A549 treated with RU486 at 1 μM for 4 hours (cell line): ENCODE measurements around the gene CNKSR1. TPM values are rescaled to one million over a fixed set of nuclear protein-coding genes. Genes with fewer than 3 reads are reported as not detected.

Experiments
- total RNA-seq: library from RNA; stranded (reverse); fragments of 200-300 nt; extraction: Qiagen RNA extraction; gene quantifications from 5 replicates; pipeline ENCODE4 v1.2.3, GENCODE V29; 2022; ENCODE audit warnings: low read depth

The CNKSR1 gene, protein sequence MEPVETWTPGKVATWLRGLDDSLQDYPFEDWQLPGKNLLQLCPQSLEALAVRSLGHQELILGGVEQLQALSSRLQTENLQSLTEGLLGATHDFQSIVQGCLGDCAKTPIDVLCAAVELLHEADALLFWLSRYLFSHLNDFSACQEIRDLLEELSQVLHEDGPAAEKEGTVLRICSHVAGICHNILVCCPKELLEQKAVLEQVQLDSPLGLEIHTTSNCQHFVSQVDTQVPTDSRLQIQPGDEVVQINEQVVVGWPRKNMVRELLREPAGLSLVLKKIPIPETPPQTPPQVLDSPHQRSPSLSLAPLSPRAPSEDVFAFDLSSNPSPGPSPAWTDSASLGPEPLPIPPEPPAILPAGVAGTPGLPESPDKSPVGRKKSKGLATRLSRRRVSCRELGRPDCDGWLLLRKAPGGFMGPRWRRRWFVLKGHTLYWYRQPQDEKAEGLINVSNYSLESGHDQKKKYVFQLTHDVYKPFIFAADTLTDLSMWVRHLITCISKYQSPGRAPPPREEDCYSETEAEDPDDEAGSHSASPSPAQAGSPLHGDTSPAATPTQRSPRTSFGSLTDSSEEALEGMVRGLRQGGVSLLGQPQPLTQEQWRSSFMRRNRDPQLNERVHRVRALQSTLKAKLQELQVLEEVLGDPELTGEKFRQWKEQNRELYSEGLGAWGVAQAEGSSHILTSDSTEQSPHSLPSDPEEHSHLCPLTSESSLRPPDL
- total RNA-seq: 0.13 to 0.35 TPM (median 0.30 TPM) in 5 replicates

DNA sequence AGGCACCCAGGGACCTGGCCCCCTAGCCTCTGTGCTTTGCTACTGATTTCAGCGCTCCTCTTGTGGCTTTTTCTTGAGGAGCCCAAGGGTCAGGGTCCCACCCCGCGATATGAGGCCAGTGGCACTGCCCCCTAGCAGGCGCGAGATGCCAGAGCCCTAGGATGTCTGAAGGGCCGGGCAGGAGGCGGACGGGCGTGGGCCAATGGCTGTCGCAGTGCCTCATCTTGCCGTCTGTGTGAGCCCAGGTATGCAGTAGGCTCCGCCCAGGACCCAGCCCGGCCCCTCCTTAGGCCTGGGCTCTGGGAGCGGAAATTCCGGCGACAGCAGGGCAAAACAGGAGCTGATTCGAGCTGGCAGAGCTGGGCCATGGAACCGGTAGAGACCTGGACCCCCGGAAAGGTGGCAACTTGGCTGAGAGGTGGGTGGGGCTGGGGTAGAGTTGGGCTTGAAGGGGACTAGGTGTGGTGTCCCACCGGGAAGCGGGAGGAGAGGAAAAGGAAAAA lies at the start of gene CNKSR1:
CNKSR1 (plus strand) TSS at position 310 of the 503 bp plus-strand sequence; CDS start at position 367, 57 bp downstream.

DNA sequence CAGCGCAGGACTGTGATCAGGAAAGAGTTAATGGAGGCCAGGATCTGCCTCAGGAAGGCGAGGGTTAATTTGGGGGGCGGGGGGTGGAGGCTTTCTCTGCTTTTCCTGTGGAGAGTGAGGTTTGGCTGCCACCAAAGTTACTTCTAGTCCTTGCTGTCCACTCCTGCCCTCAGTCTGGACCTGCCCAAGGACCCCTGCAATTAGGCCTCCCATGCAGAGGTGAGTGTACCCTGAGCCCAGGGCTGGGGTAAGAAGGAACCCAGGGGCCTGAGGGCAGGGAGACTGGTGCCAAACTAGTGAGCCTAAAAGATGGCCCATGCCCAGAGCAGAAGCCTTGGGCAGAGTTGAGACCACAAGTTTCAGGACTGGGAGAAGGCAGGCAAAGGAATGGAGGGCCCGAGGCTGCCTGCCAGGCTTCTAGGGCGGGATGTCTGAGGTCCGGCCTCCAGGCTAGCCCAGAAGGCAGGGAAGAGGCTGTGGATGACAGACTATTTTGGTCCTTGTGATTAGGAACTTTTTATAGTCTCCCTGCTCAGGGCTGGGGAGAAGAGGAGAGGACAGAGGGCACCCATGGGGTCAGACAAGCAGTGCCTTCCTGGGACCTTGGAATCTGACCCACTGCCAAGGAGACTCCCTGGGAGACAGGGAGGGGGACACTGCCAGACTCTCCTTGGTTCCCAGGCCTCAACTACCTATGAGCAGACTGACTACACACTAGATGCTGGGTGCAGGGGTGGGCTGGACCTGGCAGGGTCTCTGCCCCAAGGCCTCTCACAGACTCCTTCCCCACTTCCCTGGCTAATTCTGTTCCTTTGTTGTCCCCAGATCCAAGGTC lies 18.2 kb upstream of the CNKSR1 start, which contains the start of gene FAM110D:
FAM110D (plus strand) TSS at position 172 of the 835 bp plus-strand sequence. CDS start 2,213 bp downstream, outside the sequence.

DNA sequence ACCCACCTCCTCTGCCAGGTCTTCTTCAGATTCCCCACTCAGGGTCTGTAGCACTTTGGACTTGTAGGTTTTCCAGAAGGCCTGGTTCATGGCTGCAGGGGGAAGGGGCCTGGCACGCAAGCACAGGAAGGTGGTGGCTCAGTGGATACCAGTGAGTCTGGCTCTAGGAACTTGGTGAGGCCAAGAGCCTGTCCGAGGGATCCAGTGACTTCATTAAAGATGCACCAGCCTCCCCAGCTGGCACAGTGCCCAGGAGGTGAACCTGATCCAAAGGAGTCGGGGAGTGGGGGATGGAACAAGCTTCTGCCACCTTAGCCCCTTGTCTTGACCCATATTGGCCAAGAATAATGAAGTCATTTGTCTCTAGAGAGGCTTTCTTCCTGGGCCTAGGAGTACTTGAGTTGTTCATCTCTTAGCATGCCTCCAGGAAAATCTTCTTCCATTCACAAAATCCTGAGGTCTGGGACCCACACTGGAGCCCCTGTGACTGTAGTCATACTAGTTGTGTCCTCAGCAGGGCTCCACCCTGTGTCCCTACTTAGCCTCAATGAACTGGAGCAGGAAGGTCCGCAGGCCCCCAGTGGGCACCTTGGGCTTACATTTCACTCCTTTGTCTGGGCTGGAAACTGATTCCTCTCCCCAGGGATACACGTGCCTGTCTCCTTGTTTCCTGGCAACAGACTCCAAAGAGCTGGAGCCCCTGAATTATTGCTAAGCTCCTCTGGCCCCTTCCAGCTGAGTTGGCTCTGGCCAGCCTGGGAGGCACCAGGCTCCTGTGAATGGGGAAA lies 8.7 kb upstream of the CNKSR1 start, which contains the start of gene C1orf232:
C1orf232 (minus strand) TSS at position 554 of the 788 bp plus-strand sequence; CDS start at position 90, 464 bp downstream.

DNA sequence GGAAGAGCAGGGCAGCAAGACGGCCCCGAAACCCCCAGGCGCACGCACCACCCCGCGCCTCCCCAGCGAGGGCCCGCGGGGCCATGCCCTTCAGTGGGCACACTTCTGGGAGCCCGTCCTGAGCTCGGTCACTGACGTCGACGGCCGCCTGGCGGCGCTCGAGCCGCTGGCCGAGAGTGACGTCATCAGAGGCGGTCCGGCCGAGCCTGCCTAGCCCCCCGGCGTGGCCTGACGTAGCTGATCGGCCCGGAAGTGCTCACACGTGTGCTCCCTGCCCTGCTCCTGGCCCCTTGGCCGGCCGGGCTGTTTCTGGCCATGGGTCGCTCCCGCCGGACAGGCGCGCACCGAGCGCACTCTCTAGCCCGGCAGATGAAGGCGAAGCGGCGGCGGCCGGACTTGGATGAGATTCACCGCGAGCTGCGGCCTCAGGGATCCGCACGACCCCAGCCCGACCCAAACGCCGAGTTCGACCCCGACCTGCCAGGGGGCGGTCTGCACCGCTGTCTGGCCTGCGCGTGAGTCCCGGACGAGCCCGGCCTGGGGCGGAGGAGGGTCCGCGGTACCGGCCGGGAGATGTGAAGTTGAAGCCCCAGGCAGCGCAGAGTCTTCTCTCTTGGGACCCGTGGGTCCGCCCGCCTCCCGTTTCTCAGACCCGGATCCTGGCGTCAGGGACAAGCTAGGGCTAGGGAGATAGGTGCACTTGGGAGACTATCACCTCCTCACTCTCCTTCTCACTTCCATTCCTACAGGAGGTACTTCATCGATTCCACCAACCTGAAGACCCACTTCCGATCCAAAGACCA lies 7.4 kb upstream of the CNKSR1 start, which contains the start of gene ZNF593:
ZNF593 (plus strand) TSS at position 240 of the 803 bp plus-strand sequence; CDS start at position 316, 76 bp downstream.

DNA sequence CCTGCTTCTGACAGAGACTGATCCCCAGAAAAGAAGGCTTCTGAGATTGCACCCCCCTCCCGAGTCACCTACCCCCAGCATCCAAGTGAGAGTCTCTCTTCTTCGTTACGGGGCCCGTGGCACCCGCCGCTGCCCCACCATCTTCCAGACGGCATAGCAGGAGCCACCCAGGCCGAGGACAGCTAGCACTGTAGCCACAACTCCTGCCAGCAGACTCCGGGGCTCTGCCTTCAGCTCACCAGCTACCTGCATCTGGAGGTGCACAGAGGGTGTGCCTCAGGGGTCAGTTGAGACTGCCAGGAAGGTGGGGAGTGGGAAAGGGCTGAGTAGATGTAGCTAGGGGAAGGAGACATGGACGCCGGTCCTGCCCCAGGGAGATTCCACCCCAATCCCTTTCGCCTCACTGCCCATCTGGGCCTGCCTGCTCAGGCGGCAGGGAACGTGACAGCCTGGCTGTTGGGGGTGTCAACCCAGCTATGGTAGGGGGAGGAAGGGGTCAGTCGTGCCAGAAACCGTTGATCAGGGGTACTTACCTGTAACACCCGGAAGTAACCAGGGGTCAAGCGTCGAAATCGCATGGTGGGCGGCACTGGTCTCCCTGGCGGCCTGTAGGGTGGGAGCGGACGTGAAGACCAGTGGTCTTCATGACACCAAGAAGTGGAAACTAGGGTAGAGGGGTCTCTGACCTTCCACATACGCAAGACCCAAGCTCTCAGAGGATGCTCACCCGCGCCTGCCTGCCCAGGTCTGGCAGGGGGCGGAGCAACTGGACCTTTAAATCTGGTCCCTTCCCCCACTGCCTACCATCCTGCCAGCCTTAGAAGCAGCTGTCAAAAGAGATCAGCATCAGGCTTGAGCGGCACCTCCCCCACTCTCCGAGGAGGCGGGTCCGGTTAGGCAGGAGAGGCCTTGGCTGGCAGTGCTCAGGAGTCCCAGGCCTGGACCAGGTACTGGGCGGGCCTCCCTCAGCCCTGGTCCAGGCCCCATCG lies 5.9 kb upstream of the CNKSR1 start, which contains the start of gene ZNF593OS:
ZNF593OS (minus strand) TSS at position 749 of the 989 bp plus-strand sequence; CDS start at position 578, 171 bp downstream.

DNA sequence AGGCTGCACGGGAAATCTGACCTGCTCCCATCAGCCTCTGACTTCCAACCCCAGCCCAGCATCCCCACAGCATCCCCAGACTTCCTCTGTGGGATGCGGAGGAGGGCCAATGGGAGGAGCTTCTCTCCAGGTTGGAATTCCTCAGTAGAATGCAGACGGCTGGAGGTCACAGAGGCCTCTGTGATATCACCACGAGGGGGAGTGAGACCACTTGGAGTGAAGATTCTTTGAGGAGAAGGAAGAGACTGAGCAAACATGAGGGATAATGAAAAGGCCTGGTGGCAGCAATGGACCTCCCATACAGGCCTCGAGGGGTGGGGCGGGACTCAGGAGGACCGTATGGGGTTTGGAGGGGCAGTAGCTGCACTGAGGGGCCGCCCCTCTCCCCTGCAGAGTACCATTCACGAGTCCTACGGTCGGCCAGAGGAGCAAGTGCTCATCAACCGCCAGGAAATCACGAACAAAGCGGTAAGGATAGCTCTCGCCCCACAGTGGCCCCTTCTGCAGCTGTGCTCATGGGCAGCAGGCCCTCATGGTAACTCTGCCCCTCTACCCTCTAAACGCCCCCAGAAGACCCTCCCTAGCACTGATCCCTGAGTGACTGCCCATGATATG lies 13.2 kb downstream of the CNKSR1 start, which contains the start of gene CATSPER4:
CATSPER4 (plus strand) TSS at position 230 of the 615 bp plus-strand sequence; CDS start at position 256, 26 bp downstream.

DNA sequence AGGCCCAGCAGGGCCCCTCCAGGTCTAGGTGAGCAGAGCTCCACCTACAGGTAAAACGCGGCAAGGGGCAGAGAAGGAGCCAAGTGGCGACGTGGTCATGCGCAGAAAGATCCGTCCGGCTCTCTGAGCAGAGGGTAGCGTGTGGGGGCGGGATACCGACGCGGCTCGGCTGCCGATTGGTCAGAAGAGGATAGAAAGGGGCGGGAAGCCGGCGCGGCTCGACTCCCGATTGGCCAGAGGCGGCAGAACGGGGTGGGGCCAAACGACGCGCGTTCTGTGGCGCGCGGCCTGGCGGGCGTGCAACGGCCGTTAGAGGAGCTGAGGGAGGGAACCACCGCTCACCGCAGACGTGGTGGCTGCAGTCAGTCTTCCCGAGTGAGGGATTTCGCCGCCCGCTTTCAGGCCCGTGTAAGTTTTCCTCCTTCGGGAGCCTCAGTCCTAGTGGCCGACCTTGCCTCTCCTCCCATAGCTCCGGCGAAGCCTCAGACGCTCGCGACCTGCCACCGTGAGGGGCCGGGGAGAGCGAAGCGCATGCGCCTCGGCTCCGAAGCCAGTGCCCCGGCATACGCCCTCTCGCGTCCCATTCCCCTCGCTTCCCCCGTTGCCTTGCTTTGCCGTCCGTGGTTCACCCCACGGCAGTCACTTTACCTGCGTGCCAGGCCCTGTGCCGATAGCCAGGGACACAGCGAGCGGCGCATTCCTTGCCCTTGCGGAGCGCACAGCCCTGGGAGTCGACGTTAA lies 56.8 kb downstream of the CNKSR1 start, which contains the start of gene CEP85:
CEP85 (plus strand) TSS at position 298 of the 741 bp plus-strand sequence. CDS start 5,584 bp downstream, outside the sequence.

Other genes starting within 250 kb of the CNKSR1 start
- 6.1 to 7.9 TPM (median 6.8 TPM) in 5 replicates for gene PAFAH2, start 179.4 kb upstream of the CNKSR1 start, total RNA-seq
- not detected in 5 replicates for gene EXTL1, start 155.7 kb upstream of the CNKSR1 start, total RNA-seq
- 0.08 to 0.13 TPM in 2 of 5 replicates, not detected in the others for gene SLC30A2, start 131.4 kb upstream of the CNKSR1 start, total RNA-seq
- gene TRIM63, start 109.9 kb upstream of the CNKSR1 start, total RNA-seq: 0.07 to 0.08 TPM in 2 of 5 replicates, not detected in the others
- 0.73 to 2.3 TPM (median 1.9 TPM) in 5 replicates for gene PDIK1L, start 65.7 kb upstream of the CNKSR1 start, total RNA-seq
- 0.06 TPM in 1 of 5 replicates, not detected in the others for gene FAM110D, start 18.4 kb upstream of the CNKSR1 start, total RNA-seq
- not detected in 5 replicates for gene C1orf232, start 8.5 kb upstream of the CNKSR1 start, total RNA-seq
- gene ZNF593, start 7.6 kb upstream of the CNKSR1 start, total RNA-seq: 52.3 to 67.9 TPM (median 66.6 TPM) in 5 replicates
- gene ZNF593OS, start 5.7 kb upstream of the CNKSR1 start, total RNA-seq: 0.36 TPM in 1 of 5 replicates, not detected in the others
- gene CATSPER4, start 13.1 kb downstream of the CNKSR1 start, total RNA-seq: not detected in 5 replicates
- 12.2 to 15.1 TPM (median 13.6 TPM) in 5 replicates for gene CEP85, start 56.7 kb downstream of the CNKSR1 start, total RNA-seq
- 116 to 199 TPM (median 158 TPM) in 5 replicates for gene SH3BGRL3, start 102.6 kb downstream of the CNKSR1 start, total RNA-seq
- 11.1 to 17.7 TPM (median 16.8 TPM) in 5 replicates for gene UBXN11, start 129.1 kb downstream of the CNKSR1 start, total RNA-seq
- gene CD52, start 140.5 kb downstream of the CNKSR1 start, total RNA-seq: not detected in 5 replicates
- 0.48 to 2.0 TPM (median 1.4 TPM) in 5 replicates for gene CRYBG2, start 176.6 kb downstream of the CNKSR1 start, total RNA-seq
- not detected in 5 replicates for gene ZNF683, start 195.3 kb downstream of the CNKSR1 start, total RNA-seq
- 0.03 TPM in 1 of 5 replicates, not detected in the others for gene LIN28A, start 233.3 kb downstream of the CNKSR1 start, total RNA-seq